NCI-H524 (cell line): ENCODE measurements around the gene CEMIP2.

ENCODE experiments used
- DNase-seq, 2 experiments: peaks; one replicate each; lab custom pipeline; 2025; lab: John Stamatoyannopoulos, UW

CEMIP2 gene

DNA sequence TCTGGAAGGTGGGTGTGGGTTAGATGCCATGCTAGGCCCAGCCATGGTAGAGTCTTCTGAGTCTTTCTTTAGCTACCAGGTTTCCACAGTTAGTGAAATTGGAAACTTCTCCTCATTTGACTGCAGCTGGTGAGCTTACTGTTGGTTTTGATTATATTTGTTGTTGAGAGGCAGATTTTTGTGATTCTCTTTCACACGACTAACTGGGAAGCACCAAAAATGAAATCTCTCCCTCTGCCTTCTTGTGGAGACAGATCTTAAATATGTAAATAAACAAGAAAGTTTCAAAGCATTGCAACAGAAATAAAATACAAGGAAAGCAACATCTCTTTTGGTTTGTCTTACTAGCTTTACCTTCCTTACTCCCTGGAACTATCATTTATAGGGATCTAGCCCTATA, 122.2 kb downstream of the CEMIP2 start:
- no peak for DNase-seq

GRCh38 chr9:71644819-71645362, 123.4 kb downstream of the CEMIP2 start:
- DNase-seq, result no peak

GRCh38 chr9:71643330-71643729, 125.0 kb downstream of the CEMIP2 start:
- no peak for DNase-seq

GRCh38 chr9:71642056-71642455, 126.3 kb downstream of the CEMIP2 start:
- DNase-seq, result no peak

DNA sequence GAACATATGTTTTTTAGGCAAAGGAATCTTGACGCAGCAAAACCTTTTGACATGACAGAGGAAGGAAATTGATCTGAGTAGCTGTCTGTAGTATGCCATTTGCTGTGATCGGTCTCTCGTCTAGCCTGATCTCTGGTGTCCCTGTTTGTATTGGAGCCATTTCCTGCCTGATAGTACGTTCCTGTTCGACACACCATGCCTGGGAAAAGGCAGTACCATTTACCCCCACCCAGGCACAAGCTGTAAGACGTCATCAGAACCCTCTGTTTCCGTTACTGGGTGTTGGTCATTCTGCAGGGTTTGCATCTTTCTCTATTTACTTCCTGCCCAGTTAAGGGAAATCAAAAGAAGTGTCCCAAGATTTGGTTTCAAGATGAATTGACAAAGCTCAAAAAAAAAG, 129.7 kb downstream of the CEMIP2 start:
- no peak for DNase-seq

- DNase-seq, result no peak
These were observed 130.4 kb downstream of the CEMIP2 start for GRCh38 chr9:71637926-71638325.

DNA sequence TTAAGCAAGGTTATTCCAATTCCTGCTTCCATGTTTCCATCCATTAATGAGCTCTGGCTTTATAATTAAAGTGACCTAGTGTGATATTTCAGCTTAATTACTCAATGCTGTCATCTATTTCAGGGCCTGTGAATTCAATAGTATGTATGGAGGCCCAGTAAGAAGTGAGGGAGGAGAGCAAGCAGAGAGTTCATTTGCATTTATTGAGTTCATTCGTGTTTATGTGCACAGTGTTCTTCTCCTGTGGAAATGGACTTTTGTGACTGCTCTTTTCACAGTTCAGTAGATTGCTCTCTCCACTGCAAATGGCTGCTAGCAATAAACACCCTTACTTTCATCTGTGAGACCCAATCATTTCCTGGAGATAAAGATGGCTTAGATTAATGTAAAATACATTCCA, 130.9 kb downstream of the CEMIP2 start:
- DNase-seq, result no peak

DNA sequence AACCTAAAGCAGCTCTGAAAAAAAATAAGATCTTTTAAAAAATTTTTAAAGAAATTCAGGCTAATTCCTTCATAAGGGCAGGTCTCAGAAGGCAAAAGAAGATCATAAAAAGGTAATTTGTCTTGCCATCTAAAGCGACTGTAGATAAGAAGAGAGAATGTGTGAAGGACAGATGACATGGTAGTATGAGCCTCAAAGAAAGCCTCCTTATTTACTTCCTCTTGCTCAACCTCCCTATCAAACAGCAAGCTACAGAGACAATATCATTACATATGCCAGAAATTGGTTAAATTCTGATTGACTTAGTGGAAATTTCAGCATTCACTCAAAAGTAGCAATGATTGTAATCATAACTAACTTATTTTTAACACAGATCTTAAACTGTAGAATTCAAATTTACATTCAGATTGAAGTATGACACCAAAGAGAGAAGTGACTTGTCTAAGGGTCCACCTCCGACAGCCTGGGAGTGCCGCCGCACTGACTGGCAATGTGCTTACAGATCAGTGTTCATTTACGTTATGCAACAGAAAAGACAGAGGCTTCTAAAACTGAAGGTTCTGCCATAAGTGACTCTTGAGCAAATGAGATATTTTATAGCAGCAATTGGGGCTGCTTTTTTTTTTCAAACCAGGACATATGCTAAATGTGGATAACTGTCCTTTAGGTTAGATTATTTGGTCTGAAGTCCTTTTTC, 132.0 kb downstream of the CEMIP2 start:
- DNase-seq, result no peak

- no peak for DNase-seq
These were observed 133.6 kb downstream of the CEMIP2 start for GRCh38 chr9:71634752-71635151.
